Adrenal gland (tissue), 12 donors: ENCODE measurements around the gene NCF1. TPM values are rescaled to one million over a fixed set of nuclear protein-coding genes. Genes with fewer than 3 reads are reported as not detected.
A peak's percentile ranks its signal among the peaks of the same experiment; 100 is the strongest.
"Not testable (repeated sequence)": the region's sequence is repeated elsewhere in the genome, so short reads cannot be mapped to it uniquely, and the experiment has no call there.

Source experiments
- DNase-seq, 7 donors: peaks; one replicate each; pipeline ENCODE4 v3.0.0-alpha.2; 2019 to 2020
- H3K27ac ChIP-seq, 5 donors: fragments of 200-600 bp; sonication (generic) in 4 of 5; 1 replicate in 3 of 5; 2 replicates in 2 of 5; pipeline versions ENCODE4 v1.5.1 to v1.8.0; 2016 to 2020; ENCODE audit warnings: mild to moderate bottlenecking in 1 of 5
- H3K27me3 ChIP-seq: fragments of 200-600 bp; 2 replicates; pipeline ENCODE4 v1.8.0; 2021
- H3K36me3 ChIP-seq, 2 donors: fragments of 200-600 bp; replicated peaks in 1 of 2; 1 replicate in 1 of 2; 2 replicates in 1 of 2; pipeline versions ENCODE4 v1.5.1 to v1.8.0; 2018 to 2022
- H3K4me1 ChIP-seq, 2 donors: fragments of 200-600 bp; replicated peaks in 1 of 2; 1 replicate in 1 of 2; 2 replicates in 1 of 2; pipeline versions ENCODE4 v1.5.1 to v1.8.0; 2018 to 2021
- H3K4me3 ChIP-seq, 4 donors: fragments of 200-600 bp; sonication (generic) in 3 of 4; one replicate each; pipeline ENCODE4 v1.5.1; 2016 to 2018
- H3K9me3 ChIP-seq, 3 donors: fragments of 200-600 bp; sonication (generic) in 1 of 3; replicated peaks in 1 of 3; 1 replicate in 2 of 3; 2 replicates in 1 of 3; pipeline versions ENCODE4 v1.5.1 to v1.8.0; 2016 to 2021
- WGBS, 4 donors: extraction: QIAGEN DNeasy Blood & Tissue Kit in 2 of 4; methylation state at CpG; one replicate each; pipeline versions ENCODE4 v1.1.5 to v1.1.7; 2013 to 2017; 5-methylcytosine and 5-hydroxymethylcytosine counted together
- intact Hi-C, 2 donors: fragments of 100-400 bp; cut with DNase I; formaldehyde crosslinking; loops; one replicate each; pipeline versions ENCODE4 v1.14.1 to v1.15.0; 2022 to 2023
- polyA plus RNA-seq, 3 donors: library from polyadenylated mRNA; stranded (reverse); fragments of 200-250 nt in 2 of 3; fragments of 350-450 nt in 1 of 3; fragmentation: Illumina TruSeq in 1 of 3; extraction: RNeasy Lipid Tissue Mini Kit (QIAGEN cat#74804) in 1 of 3; gene quantifications; one replicate each; pipeline ENCODE4 v1.2.3, GENCODE V29; 2013 to 2014
- total RNA-seq, 9 donors: library from RNA; depleted of rRNA in 4 of 9; stranded (reverse); fragments of >200 nt in 4 of 9; fragments of 120-200 nt in 1 of 9; fragmentation: NEBNext Ultra II Directional in 1 of 9; extraction: Animal tissue kit (Norgen Biotek cat#: 25700) in 1 of 9; gene quantifications; one replicate each; pipeline versions ENCODE4 v1.1.0 to v1.2.4, GENCODE V29; 2013 to 2023
- donor health status: healthy with polysubstance abuse.
- donor health status: Bipolar disorder and iron deficiency.
- donor health status: DM: yes; HTN: yes; CAD: no.
- donor health status: DM: no; HTN: no; CAD: no.
- donor health status: DM: no; HTN: no; CAD: no.
- donor health status: DM: yes; HTN: yes; CAD: no.

Gene NCF1
- total and polyA plus RNA-seq, 12 donors = 0.61 to 37.1 (median 4.6) TPM

DNA sequence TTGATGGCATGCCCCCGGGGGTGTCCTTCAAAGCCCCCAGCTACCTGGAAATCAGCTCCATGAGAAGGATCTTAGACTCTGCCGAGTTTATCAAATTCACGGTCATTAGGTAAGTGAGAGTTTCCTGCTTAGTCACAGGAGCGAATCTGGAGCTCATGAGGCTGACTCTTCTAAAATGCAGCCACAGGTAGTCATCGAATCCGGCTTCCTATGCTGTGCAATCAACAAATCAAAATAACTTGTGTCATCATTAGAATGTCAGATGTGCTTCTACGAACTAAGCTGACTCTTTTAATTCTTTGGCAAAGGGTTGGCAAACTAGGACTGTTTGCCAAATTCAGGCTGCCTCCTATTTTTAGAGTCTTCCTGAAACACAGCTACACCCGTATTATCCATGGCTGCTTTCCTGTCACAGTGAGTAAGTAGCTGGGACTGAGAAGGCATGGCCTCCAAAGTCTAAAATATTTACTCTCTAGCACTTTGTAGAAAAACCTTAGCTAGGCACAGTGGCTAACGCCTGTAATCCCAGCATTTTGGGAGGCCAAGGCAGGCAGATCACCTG is 19.8 kb upstream of the NCF1 start:
- H3K9me3 ChIP-seq, H3K4me3 ChIP-seq, H3K27me3 ChIP-seq, intact Hi-C loops, H3K36me3 ChIP-seq, H3K27ac ChIP-seq, DNase-seq, H3K4me1 ChIP-seq: not testable (repeated sequence)
- WGBS, 4 donors = no CpG with 5 or more reads among the region's 9 CpGs

DNA sequence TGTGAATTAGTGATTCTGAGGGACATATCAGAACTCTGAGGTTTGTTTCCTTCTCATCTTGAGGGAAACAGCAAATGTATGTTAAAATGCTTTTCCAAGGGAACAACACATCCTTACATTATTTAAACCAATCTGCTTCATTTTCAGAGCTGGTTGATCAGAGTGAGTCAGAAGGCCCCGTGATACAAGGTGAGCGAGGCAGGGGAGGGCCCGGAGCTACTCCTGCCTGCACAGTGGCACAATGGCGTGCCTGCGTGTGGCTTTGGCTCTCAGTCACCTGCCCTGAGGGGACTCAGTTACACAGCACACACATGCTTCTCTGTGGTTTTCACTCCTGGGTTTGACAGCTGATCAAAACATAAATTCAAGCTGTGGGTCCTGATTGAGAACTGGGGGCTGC is 17.1 kb upstream of the NCF1 start:
- H3K4me3 ChIP-seq, intact Hi-C loops, H3K36me3 ChIP-seq, H3K27me3 ChIP-seq, DNase-seq, H3K9me3 ChIP-seq, H3K4me1 ChIP-seq, H3K27ac ChIP-seq: not testable (repeated sequence)
- no CpG with 5 or more reads among the region's 5 CpGs for WGBS, 4 donors

DNA sequence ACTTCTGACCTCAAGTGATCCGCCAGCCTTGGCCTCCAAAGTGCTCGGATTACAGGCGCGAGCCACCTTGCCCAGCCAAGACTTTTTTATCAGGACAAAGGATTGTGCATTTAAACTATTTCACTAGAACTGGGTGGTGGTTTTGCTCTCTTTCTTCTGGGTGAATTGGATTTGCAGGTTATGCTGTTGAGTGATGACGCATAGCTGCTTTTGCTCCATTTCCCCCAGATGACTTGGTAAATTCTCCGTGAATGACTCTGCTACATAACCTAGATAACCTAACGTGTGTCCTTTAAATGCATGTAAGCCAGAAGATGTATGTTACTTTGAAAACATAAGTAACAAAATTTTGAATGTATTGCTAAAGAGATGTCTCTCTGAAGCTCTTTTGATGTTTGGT is 15.5 kb upstream of the NCF1 start:
- intact Hi-C loops, H3K36me3 ChIP-seq: not testable (repeated sequence)
- WGBS, 4 donors = no CpG with 5 or more reads among the region's 7 CpGs

DNA sequence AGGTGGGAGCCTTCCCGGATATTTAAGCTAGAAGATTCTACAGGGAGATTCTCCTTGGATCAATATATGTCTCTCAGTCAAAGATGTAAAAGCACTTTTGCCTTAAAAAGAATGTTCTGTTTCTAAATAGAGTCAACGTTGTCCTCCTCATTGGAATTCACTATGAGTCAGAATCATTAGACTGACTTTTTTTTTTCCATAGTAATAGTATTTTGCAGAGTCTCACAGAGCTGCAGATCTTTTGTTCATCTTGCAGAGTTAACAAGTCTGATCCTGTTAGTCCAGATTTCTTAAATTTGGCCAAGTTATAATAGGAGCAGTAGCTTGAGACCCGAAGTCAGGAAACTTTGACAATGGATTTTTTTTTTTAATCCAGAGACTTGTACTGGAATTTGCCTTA is 14.8 kb upstream of the NCF1 start:
- WGBS, 4 donors = no CpG with 5 or more reads among the region's 3 CpGs
- H3K4me3 ChIP-seq, H3K27me3 ChIP-seq, intact Hi-C loops, DNase-seq, H3K9me3 ChIP-seq, H3K27ac ChIP-seq, H3K36me3 ChIP-seq, H3K4me1 ChIP-seq: not testable (repeated sequence)

More for the DNA sequence above, 15.5 kb upstream of the NCF1 start:
- not testable (repeated sequence) for DNase-seq, H3K4me1 ChIP-seq, H3K27me3 ChIP-seq, H3K27ac ChIP-seq, H3K4me3 ChIP-seq, H3K9me3 ChIP-seq

DNA sequence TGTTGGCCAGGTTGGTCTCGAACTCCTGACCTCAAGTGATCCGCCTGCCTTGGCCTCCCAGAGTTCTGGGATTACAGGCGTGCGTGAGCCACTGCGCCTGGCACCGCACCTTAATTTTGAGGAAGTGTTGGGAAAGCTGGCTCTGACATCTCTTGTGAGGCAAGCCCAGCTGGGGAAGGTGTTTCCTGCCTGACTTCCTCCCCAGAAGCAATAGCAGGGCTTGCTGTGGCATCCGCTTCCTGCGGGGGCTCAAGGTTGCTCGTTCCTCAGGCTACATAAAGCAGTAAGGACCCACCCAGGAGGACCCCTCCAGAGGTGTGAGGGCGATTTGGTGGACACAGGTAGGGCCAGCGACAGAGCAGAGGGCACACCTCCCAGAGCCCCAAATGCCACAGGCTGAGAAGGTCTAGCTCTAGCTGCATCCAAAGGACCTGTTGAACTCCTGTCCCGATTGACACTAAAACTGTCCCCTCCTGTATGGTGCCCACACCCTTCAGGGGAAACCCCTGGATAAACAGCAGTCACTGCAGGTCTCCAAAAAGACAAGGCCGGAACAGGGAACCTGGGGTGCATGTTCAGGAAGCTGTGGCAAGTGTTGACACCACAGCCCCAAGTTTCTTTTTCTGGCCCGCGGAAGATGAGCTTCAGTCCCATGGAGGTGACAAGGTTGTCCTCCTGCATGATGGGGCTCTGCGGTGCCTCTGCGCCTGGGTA is 8.4 kb upstream of the NCF1 start:
- H3K27ac ChIP-seq, H3K4me3 ChIP-seq, DNase-seq, H3K4me1 ChIP-seq, H3K27me3 ChIP-seq, H3K9me3 ChIP-seq, H3K36me3 ChIP-seq, intact Hi-C loops: not testable (repeated sequence)
- no CpG with 5 or more reads among the region's 17 CpGs for WGBS, 4 donors

DNA sequence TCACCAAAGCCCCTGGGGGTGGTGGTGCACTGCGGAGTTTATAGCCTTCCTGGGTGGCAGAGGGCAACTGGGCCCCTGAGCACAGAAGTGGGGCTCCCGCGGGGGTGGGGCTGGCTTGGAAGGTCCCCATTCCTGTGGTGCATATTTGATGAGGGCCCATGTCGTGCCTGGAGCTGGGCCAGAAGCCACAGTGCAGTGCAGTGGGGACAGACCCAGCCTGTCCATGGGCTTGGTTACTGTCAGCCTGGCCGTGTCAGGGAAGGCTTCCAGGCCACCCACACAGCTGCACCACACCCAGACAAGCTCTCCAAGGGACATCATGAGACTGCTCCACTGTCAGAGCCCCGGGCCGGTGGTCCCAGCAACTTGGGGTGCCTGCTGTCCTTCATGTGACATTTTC is 7.3 kb upstream of the NCF1 start:
- DNase-seq, H3K9me3 ChIP-seq, H3K4me1 ChIP-seq, H3K36me3 ChIP-seq, H3K4me3 ChIP-seq, intact Hi-C loops, H3K27me3 ChIP-seq, H3K27ac ChIP-seq: not testable (repeated sequence)
- 33% methylated on average over 1 of the region's 7 CpGs; no CpG with 5 or more reads in 3 of the 4 donors for WGBS, 4 donors

DNA sequence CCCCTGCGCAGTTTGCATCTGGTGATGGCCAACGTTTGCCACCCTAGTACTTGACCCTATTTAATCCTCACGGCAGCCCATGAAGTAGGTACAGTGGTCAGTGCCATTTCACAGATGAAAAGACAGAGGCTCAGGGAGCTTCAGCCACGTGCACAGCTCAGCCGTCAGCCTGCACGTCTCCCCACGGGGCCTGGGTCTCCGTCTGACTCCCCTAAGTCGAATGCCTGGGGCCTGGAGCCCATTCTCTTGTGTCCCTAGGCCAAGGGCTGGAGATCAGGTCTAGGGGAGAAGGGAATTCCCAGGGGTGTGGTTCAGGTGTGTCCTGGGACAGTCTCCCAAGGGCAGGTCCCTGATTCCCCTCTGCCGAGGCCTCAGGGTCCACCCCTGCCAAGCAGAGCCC is 6.8 kb upstream of the NCF1 start:
- H3K9me3 ChIP-seq, H3K4me1 ChIP-seq, H3K27me3 ChIP-seq, H3K36me3 ChIP-seq, H3K4me3 ChIP-seq, intact Hi-C loops, H3K27ac ChIP-seq: not testable (repeated sequence)
- peak in 2 of 7 donors; percentile 10 to 13 for DNase-seq
- WGBS, 4 donors = 73 to 84% (median 80%) methylated on average over 5 to 8 of the region's 10 CpGs; no CpG with 5 or more reads in 1 of the 4 donors

DNA sequence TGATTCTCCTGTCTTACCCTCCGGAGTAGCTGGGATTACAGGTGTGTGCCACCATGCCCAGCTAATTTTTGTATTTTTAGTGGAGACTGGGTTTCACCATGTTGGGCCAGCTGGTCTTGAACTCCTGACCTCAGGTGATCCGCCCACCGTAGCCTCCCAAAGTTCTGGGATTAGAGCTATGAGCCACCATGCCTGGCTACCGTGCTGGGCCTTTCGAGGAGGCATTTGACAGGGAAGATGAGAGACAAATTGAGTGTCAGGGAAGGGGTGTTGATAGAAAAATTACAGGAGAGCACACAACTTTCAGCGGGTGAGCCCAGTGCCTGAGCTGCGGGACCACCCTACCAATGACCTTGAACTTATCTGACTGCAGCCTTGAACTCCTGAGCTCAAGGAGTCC is 3.7 kb upstream of the NCF1 start:
- H3K9me3 ChIP-seq, H3K27ac ChIP-seq, H3K4me1 ChIP-seq, H3K27me3 ChIP-seq, intact Hi-C loops, H3K36me3 ChIP-seq, DNase-seq, H3K4me3 ChIP-seq: not testable (repeated sequence)
- 80 to 91% (median 80%) methylated on average over 3 to 5 of the region's 7 CpGs for WGBS, 4 donors

DNA sequence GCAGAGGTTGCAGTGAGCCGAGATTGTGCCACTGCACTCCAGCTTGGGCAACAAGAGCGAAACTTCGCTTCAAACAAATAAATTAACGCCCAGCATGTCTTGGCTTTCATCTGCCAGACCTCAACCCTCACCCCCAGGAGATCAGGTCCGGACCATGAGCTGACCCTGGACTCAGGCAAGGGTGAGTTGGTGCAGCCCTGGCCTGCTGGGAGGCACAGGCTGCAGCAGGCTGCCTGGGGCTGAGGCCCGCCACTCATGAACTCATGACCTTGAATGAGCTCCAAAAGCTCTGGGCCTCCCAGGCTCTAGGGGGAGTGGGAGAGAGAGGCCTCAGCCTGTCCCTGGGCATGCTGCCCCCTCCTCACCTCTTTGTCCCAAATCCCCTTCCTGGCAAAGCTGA is 1.7 kb upstream of the NCF1 start:
- H3K4me1 ChIP-seq, H3K27me3 ChIP-seq, H3K27ac ChIP-seq, H3K9me3 ChIP-seq, H3K4me3 ChIP-seq, H3K36me3 ChIP-seq, intact Hi-C loops: not testable (repeated sequence)
- DNase-seq = peak in 3 of 7 donors; percentile 11 to 36 (median 12)
- WGBS, 4 donors = 68 to 88% (median 77%) methylated on average over 3 to 6 of the region's 6 CpGs; no CpG with 5 or more reads in 1 of the 4 donors

DNA sequence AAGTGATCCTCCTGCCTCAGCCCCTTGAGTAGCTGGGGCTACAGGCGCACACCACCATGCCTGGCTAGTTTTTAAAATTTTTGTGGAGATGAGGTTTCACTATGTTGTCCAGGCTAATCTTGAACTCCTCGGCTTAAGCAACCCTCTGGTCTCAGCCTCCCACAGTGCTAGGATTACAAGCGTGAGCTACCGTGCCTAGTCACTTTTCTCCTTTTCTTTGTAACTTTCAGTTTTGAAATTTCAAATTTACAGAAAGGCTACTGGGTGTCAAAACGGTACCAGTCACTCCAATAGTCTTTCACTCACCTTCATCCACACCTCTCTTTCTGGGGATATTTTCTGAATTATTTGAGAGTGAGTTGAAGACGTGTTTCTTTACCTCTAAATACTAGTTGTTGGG is 1.3 kb downstream of the NCF1 start:
- WGBS, 4 donors = no CpG with 5 or more reads among the region's 6 CpGs
- H3K27me3 ChIP-seq, H3K4me1 ChIP-seq, H3K9me3 ChIP-seq, H3K36me3 ChIP-seq, H3K27ac ChIP-seq, DNase-seq, intact Hi-C loops, H3K4me3 ChIP-seq: not testable (repeated sequence)

DNA sequence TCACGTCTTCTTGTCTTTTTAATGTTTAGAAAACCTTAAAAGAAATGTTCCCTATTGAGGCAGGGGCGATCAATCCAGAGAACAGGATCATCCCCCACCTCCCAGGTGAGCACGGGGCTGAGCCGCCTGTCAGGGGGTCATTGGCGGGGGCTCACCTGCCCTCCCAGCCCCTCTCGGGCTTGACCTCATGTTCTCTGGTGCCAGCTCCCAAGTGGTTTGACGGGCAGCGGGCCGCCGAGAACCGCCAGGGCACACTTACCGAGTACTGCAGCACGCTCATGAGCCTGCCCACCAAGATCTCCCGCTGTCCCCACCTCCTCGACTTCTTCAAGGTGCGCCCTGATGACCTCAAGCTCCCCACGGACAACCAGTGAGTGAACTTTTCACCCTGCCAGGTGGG is 5.2 kb downstream of the NCF1 start:
- WGBS, 4 donors = 80 to 84% methylated on average over 10 to 13 of the region's 17 CpGs; no CpG with 5 or more reads in 2 of the 4 donors
- not testable (repeated sequence) for DNase-seq

More for the DNA sequence above, 5.2 kb downstream of the NCF1 start:
- H3K4me3 ChIP-seq, H3K9me3 ChIP-seq, intact Hi-C loops, H3K4me1 ChIP-seq, H3K27ac ChIP-seq, H3K27me3 ChIP-seq, H3K36me3 ChIP-seq: not testable (repeated sequence)
